AG09319 (cell line): Measurements from ENCODE around the gene KHDC1.
"Not testable (repeated sequence)": the region's sequence is repeated elsewhere in the genome, so short reads cannot be mapped to it uniquely, and the experiment has no call there.

Experiments
- DNase-seq: peaks from one replicate; pipeline ENCODE4 v3.0.0-alpha.2; 2010; ENCODE audit warnings: low read depth; ENCODE audit errors: extremely low read depth
- TF ChIP-seq, protein P1 (sequence below): IDR thresholded peaks from 2 replicates; pipeline ENCODE4 v1.5.1; 2011; ENCODE audit warnings: low read depth, mild to moderate bottlenecking, inconsistent platforms, low read length, moderate library complexity

Gene KHDC1

DNA sequence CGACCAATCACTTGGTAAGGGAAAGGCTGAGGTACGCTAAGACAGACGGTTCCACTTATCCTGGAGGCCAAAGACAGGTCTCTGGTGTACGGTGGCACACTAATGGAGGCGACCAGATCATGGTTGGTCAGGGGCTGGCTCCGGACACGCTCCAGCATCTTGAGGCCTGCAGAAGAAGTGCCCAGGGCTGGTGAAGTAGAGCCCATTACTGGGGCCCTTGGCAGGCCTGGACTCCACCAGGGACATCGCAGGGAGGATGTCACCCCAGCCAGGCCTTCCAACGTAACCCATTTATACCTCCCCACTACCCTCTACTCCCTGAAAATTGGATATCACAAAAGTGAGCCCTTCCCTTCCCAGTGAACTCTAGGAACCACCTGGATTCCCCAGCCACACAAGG lies 53.9 kb downstream of the KHDC1 start:
- TF ChIP-seq, protein P1, sequence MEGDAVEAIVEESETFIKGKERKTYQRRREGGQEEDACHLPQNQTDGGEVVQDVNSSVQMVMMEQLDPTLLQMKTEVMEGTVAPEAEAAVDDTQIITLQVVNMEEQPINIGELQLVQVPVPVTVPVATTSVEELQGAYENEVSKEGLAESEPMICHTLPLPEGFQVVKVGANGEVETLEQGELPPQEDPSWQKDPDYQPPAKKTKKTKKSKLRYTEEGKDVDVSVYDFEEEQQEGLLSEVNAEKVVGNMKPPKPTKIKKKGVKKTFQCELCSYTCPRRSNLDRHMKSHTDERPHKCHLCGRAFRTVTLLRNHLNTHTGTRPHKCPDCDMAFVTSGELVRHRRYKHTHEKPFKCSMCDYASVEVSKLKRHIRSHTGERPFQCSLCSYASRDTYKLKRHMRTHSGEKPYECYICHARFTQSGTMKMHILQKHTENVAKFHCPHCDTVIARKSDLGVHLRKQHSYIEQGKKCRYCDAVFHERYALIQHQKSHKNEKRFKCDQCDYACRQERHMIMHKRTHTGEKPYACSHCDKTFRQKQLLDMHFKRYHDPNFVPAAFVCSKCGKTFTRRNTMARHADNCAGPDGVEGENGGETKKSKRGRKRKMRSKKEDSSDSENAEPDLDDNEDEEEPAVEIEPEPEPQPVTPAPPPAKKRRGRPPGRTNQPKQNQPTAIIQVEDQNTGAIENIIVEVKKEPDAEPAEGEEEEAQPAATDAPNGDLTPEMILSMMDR: no peak

DNA sequence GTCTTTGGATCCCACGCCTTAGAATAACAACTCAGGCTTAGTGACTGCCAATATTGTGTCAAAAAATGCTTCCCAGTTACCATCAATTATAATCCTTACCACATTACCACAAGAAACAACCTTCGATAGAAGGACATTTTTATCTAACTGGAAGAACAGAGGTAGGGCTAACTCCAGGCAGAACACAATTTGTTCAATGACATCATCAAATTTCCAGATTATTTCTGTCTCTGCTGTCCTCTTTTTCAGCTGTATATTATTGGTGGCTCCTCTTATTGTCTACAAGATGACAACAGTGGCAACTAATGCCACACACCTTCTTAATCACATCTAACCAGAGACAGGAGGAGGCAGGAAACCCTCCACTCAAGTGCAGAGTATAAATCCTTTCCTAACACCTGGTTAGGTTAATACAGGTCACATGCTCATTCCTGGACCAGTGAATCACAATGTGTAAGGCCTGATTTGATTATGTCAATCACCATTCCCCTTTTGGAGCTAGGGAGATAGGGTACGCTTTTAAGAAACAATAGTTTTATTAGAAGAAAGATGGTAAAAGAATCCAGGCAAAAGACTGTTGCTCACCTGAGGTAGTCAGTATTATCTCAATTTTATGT lies 55.7 kb downstream of the KHDC1 start:
- no peak for DNase-seq
- TF ChIP-seq, protein P1: no peak

More for the DNA sequence above, 53.9 kb downstream of the KHDC1 start:
- DNase-seq: no peak

DNA sequence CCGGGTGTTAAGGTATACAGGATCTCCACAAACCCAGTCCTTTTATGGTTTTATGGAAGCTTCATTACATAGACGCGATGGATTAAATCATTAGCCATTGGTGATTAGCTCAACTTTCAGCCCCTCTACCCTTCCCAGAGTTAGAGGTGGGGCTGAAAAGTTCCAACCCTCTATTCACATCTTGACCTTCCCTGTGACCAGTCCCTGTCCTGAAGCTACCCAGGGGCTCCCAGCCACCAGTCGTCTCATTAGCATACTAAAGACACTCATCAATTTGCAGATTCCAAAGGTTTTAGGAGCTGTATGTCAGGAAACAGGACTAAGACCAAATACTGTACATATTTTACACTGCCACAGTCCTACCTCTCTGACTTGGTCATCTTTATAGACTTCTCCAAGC lies 58.7 kb downstream of the KHDC1 start:
- TF ChIP-seq, protein P1: no peak
- DNase-seq: no peak

DNA sequence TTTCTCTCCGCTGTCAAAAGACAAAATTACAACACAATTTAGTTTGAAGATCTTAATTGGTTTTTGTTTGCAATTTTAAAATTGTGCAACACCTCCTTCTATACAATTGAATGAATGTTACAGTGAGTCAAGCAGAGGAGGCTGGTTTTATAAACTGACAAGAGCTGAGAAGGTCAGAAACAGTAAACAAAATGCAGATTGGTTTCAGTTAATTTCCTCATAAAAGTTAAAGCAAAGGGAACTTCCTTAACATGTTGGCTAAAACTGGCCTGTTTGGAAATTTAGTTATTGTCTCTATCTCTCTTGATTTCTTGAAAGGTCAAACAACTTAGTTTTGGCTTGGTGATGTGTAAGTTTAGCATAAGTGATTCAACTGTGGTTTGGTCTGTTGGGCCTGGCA lies 59.9 kb downstream of the KHDC1 start:
- DNase-seq: peak; percentile 45
- TF ChIP-seq, protein P1: no peak

DNA sequence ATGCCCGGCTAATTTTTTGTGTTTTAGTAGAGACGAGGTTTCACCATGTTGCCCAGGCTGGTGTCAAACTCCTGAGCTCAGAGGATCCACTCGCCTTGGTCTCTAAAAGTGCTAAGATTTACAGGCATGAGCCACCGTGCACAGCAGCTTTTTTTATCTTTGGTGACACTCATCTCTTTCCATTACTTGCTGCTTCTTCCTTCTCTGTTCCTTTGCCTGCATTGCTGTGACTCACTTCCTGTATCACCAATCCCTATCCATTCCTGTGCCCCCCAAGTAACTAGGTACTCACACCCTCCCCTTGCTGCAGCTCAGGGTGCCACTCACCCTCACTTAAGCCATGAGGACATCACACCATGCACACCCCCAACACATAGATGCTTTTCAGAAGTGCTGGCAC lies 62.3 kb downstream of the KHDC1 start:
- TF ChIP-seq, protein P1: no peak

DNA sequence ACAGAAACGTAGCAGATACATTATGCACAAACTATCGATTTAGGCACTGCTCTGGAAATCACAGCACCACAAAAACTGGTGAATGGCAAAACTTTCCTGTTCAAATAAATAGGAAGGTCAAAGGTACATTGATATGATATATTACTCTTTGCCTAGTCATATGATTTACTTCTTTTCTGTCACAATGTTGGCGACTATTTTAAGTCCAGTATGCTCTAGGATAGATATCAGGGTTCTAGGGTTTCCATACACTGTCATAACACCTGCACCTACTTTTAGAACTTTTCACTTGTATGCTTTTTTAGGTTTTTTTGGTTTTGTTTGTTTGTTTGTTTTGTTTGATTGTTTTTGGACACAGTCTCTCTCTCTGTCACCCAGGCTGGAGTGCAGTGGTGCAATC lies 62.7 kb downstream of the KHDC1 start:
- TF ChIP-seq, protein P1: no peak

More for the DNA sequence above, 62.3 kb downstream of the KHDC1 start:
- no peak for DNase-seq

DNA sequence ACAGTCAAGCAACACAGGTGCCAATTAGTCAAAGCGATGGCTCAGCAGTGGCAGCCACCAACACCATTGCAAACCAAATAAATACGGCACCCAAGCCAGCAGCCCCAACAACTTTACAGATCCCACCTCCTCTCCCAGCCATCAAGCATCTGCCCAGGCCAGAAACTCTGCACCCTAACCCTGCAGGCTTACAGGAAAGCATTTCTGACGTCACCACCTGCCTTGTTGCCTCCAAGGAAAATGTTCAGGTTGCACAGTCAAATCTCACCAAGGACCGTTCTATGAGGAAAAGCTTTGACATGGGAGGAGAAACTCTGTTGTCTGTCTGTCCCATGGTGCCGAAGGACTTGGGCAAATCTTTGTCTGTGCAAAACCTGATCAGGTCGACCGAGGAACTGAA lies 68.3 kb downstream of the KHDC1 start:
- TF ChIP-seq, protein P1: no peak
- no peak for DNase-seq

More for the DNA sequence above, 62.7 kb downstream of the KHDC1 start:
- DNase-seq: no peak

DNA sequence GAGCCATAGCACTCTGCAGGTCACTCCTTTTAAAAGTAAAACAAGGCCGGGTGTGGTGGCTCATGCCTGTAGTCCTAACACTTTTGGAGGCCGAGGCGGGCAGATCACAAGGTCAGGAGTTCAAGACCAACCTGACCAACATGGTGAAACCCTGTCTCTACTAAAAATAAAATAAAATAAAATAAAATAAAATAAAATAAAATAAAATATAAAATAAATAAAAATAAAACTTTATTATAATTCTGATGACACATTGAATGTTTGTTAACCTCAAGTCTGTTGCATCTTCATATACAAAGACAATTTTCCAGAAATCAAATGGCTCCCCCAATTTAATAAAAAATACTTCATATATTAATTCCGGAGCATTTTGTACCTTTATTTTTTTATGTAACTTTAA lies 69.7 kb downstream of the KHDC1 start:
- DNase-seq: not testable (repeated sequence)
